Endothelial cell of umbilical vein (primary cell): ENCODE data around the gene C2orf69. TPM values are rescaled to one million over a fixed set of nuclear protein-coding genes. Genes with fewer than 3 reads are reported as not detected.

Source experiments
- BruUV-seq: library from RNA; stranded (reverse); fragments of 400-500 nt; replicated peaks from 2 replicates; lab custom pipeline; 2021; lab: Mats Ljungman, UMichigan
- CTCF ChIA-PET: fragments of 300-600, 350-600 bp; sonication (Branson Sonifier 250); formaldehyde crosslinking; loops from one replicate; lab custom pipeline; 2021; ENCODE audit warnings: antibody characterized with exemption, inconsistent platforms; lab: Charles Lee
- POLR2A ChIA-PET: fragments of 300-600, 350-600 bp; sonication (Branson Sonifier 250); formaldehyde crosslinking; loops from one replicate; lab custom pipeline; 2021; ENCODE audit warnings: antibody characterized with exemption, inconsistent platforms; lab: Charles Lee
- DNase-seq: peaks from one replicate; pipeline ENCODE4 v3.0.0-alpha.2; 2011; ENCODE audit warnings: low read depth, low spot score
- FAIRE-seq: peaks from 2 replicates; lab custom pipeline; 2011; peaks lifted over from hg19 to GRCh38; lab: Jason Lieb, UNC
- H2AFZ ChIP-seq: 2 replicates; pipeline ENCODE4 v1.6.0; 2012; ENCODE audit warnings: low read depth, low read length, control low read depth, inconsistent platforms
- H3K27ac ChIP-seq: 2 replicates; pipeline ENCODE4 v1.5.1; 2011; ENCODE audit warnings: low read depth, mild to moderate bottlenecking, control low read depth, low read length, moderate library complexity; ENCODE audit not compliant: insufficient read depth
- H3K27me3 ChIP-seq, 2 experiments: 2 replicates each; pipeline versions ENCODE4 v1.6.0 to v1.6.1; 2011; ENCODE audit warnings: low read length in 2 of 2, mixed read lengths in 1 of 2; ENCODE audit not compliant: control insufficient read depth in 2 of 2, insufficient read depth in 2 of 2
- H3K36me3 ChIP-seq, 2 experiments: 2 replicates in 1 of 2; 3 replicates in 1 of 2; pipeline ENCODE4 v1.5.1; 2011; ENCODE audit warnings: low read length in 2 of 2, mild to moderate bottlenecking in 1 of 2, moderate library complexity in 1 of 2; ENCODE audit not compliant: control insufficient read depth in 2 of 2, insufficient read depth in 2 of 2; ENCODE audit errors: extremely low read depth in 1 of 2
- H3K4me1 ChIP-seq: 3 replicates; pipeline ENCODE4 v1.5.1; 2011; ENCODE audit warnings: mild to moderate bottlenecking, low read length; ENCODE audit not compliant: control insufficient read depth, insufficient read depth; ENCODE audit errors: extremely low read depth
- H3K4me2 ChIP-seq: 2 replicates; pipeline ENCODE4 v1.6.1; 2011; ENCODE audit warnings: low read length, control low read depth, mixed read lengths; ENCODE audit not compliant: insufficient read depth
- H3K4me3 ChIP-seq, 3 experiments: fragments of 200-600 bp in 1 of 3; sonication (generic), shearing (Covaris generic) in 1 of 3; replicated peaks in 1 of 3; 2 replicates each; pipeline ENCODE4 v1.5.1; 2011 to 2016; ENCODE audit warnings: control low read depth in 3 of 3, low read length in 3 of 3, mild to moderate bottlenecking in 2 of 3, inconsistent platforms in 1 of 3, low read depth in 1 of 3, moderate library complexity in 1 of 3; ENCODE audit not compliant: insufficient read depth in 1 of 3
- H3K79me2 ChIP-seq: 2 replicates; pipeline ENCODE4 v1.6.0; 2012; ENCODE audit warnings: low read length, inconsistent platforms; ENCODE audit not compliant: control insufficient read depth, insufficient read depth
- H3K9ac ChIP-seq: replicated peaks from 2 replicates; pipeline ENCODE3; 2011; ENCODE audit warnings: low read length, control low read depth; ENCODE audit not compliant: insufficient read depth; ENCODE audit errors: extremely low read depth
- H3K9me1 ChIP-seq: replicated peaks from 3 replicates; pipeline ENCODE4 v1.6.0; 2011; ENCODE audit warnings: mild to moderate bottlenecking, low read length; ENCODE audit not compliant: control insufficient read depth, insufficient read depth; ENCODE audit errors: extremely low read depth
- H3K9me3 ChIP-seq: replicated peaks from 2 replicates; pipeline ENCODE4 v1.5.1; 2012; ENCODE audit warnings: low read length, inconsistent platforms; ENCODE audit not compliant: control insufficient read depth, insufficient read depth
- H4K20me1 ChIP-seq: replicated peaks from 2 replicates; pipeline ENCODE3; 2011; ENCODE audit warnings: mild to moderate bottlenecking, low read length; ENCODE audit not compliant: control insufficient read depth, insufficient read depth; ENCODE audit errors: extremely low read depth
- CTCF ChIP-seq, 2 donors: IDR thresholded peaks; 1 replicate in 1 of 2; 2 replicates in 1 of 2; pipeline ENCODE4 v1.5.1; 2011; ENCODE audit warnings: low read length in 2 of 2, mild to moderate bottlenecking in 2 of 2, moderate library complexity in 2 of 2, control low read depth in 1 of 2, inconsistent platforms in 1 of 2, low read depth in 1 of 2; ENCODE audit not compliant: insufficient read depth in 1 of 2; ENCODE audit errors: extremely low read depth in 1 of 2
- EZH2 ChIP-seq: IDR thresholded peaks from 2 replicates; pipeline ENCODE4 v1.6.1; 2012; ENCODE audit warnings: borderline replicate concordance, low read depth, mild to moderate bottlenecking, moderate library complexity, low read length, inconsistent platforms; ENCODE audit not compliant: severe bottlenecking
- FOS ChIP-seq: IDR thresholded peaks from 2 replicates; pipeline ENCODE4 v1.6.1; 2011; ENCODE audit warnings: mild to moderate bottlenecking, low read length, moderate library complexity, borderline replicate concordance; ENCODE audit not compliant: insufficient read depth
- GATA2 ChIP-seq: IDR thresholded peaks from 2 replicates; pipeline ENCODE4 v1.7.0; 2011; ENCODE audit warnings: low read depth, mild to moderate bottlenecking, moderate library complexity, mixed read lengths, low read length; ENCODE audit not compliant: insufficient read length, insufficient read depth
- JUN ChIP-seq: IDR thresholded peaks from 2 replicates; pipeline ENCODE4 v1.6.1; 2011; ENCODE audit warnings: borderline replicate concordance, low read depth; ENCODE audit not compliant: insufficient read length, insufficient read depth
- MAX ChIP-seq: IDR thresholded peaks from 2 replicates; pipeline ENCODE4 v1.6.1; 2011; ENCODE audit not compliant: insufficient read depth, insufficient read length
- MYC ChIP-seq: IDR thresholded peaks from one replicate; pipeline ENCODE4 v1.6.1; 2011; ENCODE audit warnings: mild to moderate bottlenecking, low read depth, low read length
- POLR2A ChIP-seq: IDR thresholded peaks from 2 replicates; pipeline ENCODE4 v1.6.1; 2012; ENCODE audit warnings: low read depth, mild to moderate bottlenecking, control low read depth, low read length
- POLR2AphosphoS5 ChIP-seq: IDR thresholded peaks from 2 replicates; pipeline ENCODE4 v1.6.1; 2012; ENCODE audit warnings: low read depth, mild to moderate bottlenecking, control low read depth, low read length, moderate library complexity; ENCODE audit not compliant: insufficient read depth
- dilution Hi-C: fragments of 300-500 bp; cut with MboI; formaldehyde crosslinking; loops from one replicate; pipeline ENCODE4 v1.15.0; 2019; ENCODE audit warnings: low sequenced_read_pairs; ENCODE audit not compliant: extremely low pct_ligation_motif_present
- intact Hi-C: fragments of 100-400 bp; cut with micrococcal nuclease; formaldehyde crosslinking; loops from one replicate; pipeline ENCODE4 v1.10.0; 2022
- polyA plus RNA-seq, 4 experiments: library from polyadenylated mRNA; depleted of rRNA in 3 of 4; stranded (reverse) in 3 of 4; unstranded in 1 of 4; fragments of >200 nt; gene quantifications; 2 replicates each; pipeline versions ENCODE4 v1.2.1 to v1.2.3, GENCODE V29; 2011 to 2012; ENCODE audit warnings: missing spikeins in 1 of 4
- total RNA-seq: library from RNA; stranded (reverse); gene quantifications from 2 replicates; pipeline ENCODE4 v1.2.3, GENCODE V29; 2021

Gene C2orf69
- total and polyA plus RNA-seq, 2 donors (not counting 3 experiments of a cell fraction or from before 2014, with no cell fraction given), result 1.7 to 12.9 TPM

DNA sequence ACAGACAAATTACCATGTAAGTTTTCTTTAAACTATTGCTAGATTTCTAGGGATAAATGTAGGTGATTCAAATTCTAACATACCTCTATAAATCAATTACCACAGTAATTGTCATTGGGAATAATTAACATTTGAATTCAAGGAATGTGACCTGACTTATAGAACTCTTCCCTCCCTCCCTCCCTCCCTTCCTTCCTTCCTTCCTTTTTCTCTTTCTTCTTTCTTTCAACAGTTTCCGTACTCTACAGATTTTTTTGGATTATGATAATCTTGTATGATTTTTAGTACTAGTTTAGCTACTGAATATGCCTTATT is 41.9 kb upstream of the C2orf69 start:
- ChIA-PET CTCF (no interaction called here), POLR2A (no interaction called here)
- no peaks in the 10 kb centered on the region for H3K9me1 ChIP-seq
- H2AFZ ChIP-seq, result no peak overlapping the region
- BruUV-seq, result no TSS peak
- TF ChIP-seq JUN, result no peak
- no peak for TF ChIP-seq POLR2A
- TF ChIP-seq EZH2, result no peak
- TF ChIP-seq GATA2, result no peak
- TF ChIP-seq MAX, result no peak
- no peak for TF ChIP-seq MYC
- no peak for TF ChIP-seq CTCF (IDR thresholded peaks at IDR 0.05; ENCODE audit: extremely low read depth in 1 of 2, insufficient read depth in 1 of 2, low read depth in 1 of 2, low read length in 2 of 2)
- no peak overlapping the region for H3K4me2 ChIP-seq
- H4K20me1 ChIP-seq, result no peaks in the 10 kb centered on the region
- H3K9ac ChIP-seq, result no peak overlapping the region
- no peak overlapping the region for H3K4me3 ChIP-seq
- intact Hi-C loops, result loop anchor here (10.0 kb wide), 1 partner anchor 1554 kb away; no protein-coding TSS in a partner anchor
- H3K4me1 ChIP-seq, result no peaks in the 10 kb centered on the region
- H3K27me3 ChIP-seq, result peaks cover 0 to 2% of the 10 kb centered on the region in 2 experiments
- FAIRE-seq (no peak), DNase-seq (no peak)
- dilution Hi-C loops, result no loop called here
- H3K79me2 ChIP-seq, result no peaks in the 10 kb centered on the region
- no peaks in the 10 kb centered on the region for H3K36me3 ChIP-seq
- no peak overlapping the region for H3K27ac ChIP-seq
- no peaks in the 10 kb centered on the region for H3K9me3 ChIP-seq

- DNase-seq (no peak), FAIRE-seq (no peak)
- Histone ChIP-seq H3K27ac (no peak overlapping the region), H3K4me1 (no peaks in the 10 kb centered on the region), H3K4me2 (no peak overlapping the region), H3K9ac (no peak overlapping the region), H3K79me2 (no peaks in the 10 kb centered on the region), H3K9me1 (no peaks in the 10 kb centered on the region), H2AFZ (no peak overlapping the region), H3K4me3 (no peak overlapping the region), H3K9me3 (no peaks in the 10 kb centered on the region), H3K27me3 (peaks cover 0 to 2% of the 10 kb centered on the region in 2 experiments), H3K36me3 (no peaks in the 10 kb centered on the region), H4K20me1 (no peaks in the 10 kb centered on the region)
- POLR2A ChIA-PET, result no interaction called here
- CTCF ChIA-PET, result no interaction called here
- intact Hi-C loops, result loop anchor here (10.0 kb wide), 1 partner anchor 1555 kb away; no protein-coding TSS in a partner anchor
- BruUV-seq, result no TSS peak
- no peak for TF ChIP-seq POLR2AphosphoS5
- no peak for TF ChIP-seq MAX
- TF ChIP-seq JUN, result no peak
- TF ChIP-seq GATA2, result no peak
- no peak for TF ChIP-seq CTCF (IDR thresholded peaks at IDR 0.05; ENCODE audit: extremely low read depth in 1 of 2, insufficient read depth in 1 of 2, low read depth in 1 of 2, low read length in 2 of 2)
- no peak for TF ChIP-seq EZH2
- TF ChIP-seq FOS, result no peak
- no peak for TF ChIP-seq MYC
- TF ChIP-seq POLR2A, result no peak
- dilution Hi-C loops, result no loop called here
Measured at GRCh38 chr2:199869653-199870052, 41.4 kb upstream of the C2orf69 start.
